Measurements from ENCODE around the gene DYNC1I1. TPM values are rescaled to one million over a fixed set of nuclear protein-coding genes. Genes with fewer than 3 reads are reported as not detected.

DYNC1I1 gene
- total and polyA plus RNA-seq, 2 donors (not counting 1 experiment from before 2014, with no cell fraction given), result 0.17 to 0.30 TPM

- no peaks in the 10 kb centered on the region for H3K4me1 ChIP-seq (ENCODE audit: control insufficient read depth, extremely low read depth, insufficient read depth, low read length)
- H3K4me3 ChIP-seq (replicated peaks in 1 of 4; ENCODE audit: control extremely low read depth in 1 of 4, insufficient read depth in 1 of 4, low read depth in 3 of 4, low read length in 4 of 4), result no peak overlapping the region
- H4K20me1 ChIP-seq (ENCODE audit: control insufficient read depth, extremely low read depth, insufficient read depth, low read length), result no peaks in the 10 kb centered on the region
- no peaks in the 10 kb centered on the region for H3K79me2 ChIP-seq (ENCODE audit: control insufficient read depth, insufficient read depth, low read length)
- H3K36me3 ChIP-seq (ENCODE audit: control insufficient read depth, insufficient read depth, low read length), result no peaks in the 10 kb centered on the region
- H3K27me3 ChIP-seq (ENCODE audit: control insufficient read depth, insufficient read depth, low read length), result no peaks in the 10 kb centered on the region
- H2AFZ ChIP-seq (ENCODE audit: low read length), result no peak overlapping the region
- TF ChIP-seq EZH2 (IDR thresholded peaks at IDR 0.05; ENCODE audit: low read length, missing control alignments) (no peak), CTCF (conservative IDR thresholded peaks at IDR 0.05 in 1 of 2, IDR thresholded peaks at IDR 0.05 in 1 of 2; ENCODE audit: low read depth in 1 of 2, low read length in 2 of 2) (no peak)
- no peak for DNase-seq (ENCODE audit: low read depth in 2 of 2)
- H3K27ac ChIP-seq (ENCODE audit: insufficient read depth, low read length), result no peak overlapping the region
- no peak overlapping the region for H3K9ac ChIP-seq (ENCODE audit: insufficient read depth, low read length)
- no peak overlapping the region for H3K4me2 ChIP-seq (ENCODE audit: extremely low read depth, insufficient read depth, low read length)
- H3K9me3 ChIP-seq (ENCODE audit: control insufficient read depth, insufficient read depth, low read depth, low read length), result no peaks in the 10 kb centered on the region
These were observed 227.1 kb downstream of the DYNC1I1 start for GRCh38 chr7:95999481-95999880.

- Histone ChIP-seq H3K4me1 (ENCODE audit: control insufficient read depth, extremely low read depth, insufficient read depth, low read length) (no peaks in the 10 kb centered on the region), H3K36me3 (ENCODE audit: control insufficient read depth, insufficient read depth, low read length) (no peaks in the 10 kb centered on the region), H3K9ac (ENCODE audit: insufficient read depth, low read length) (no peak overlapping the region), H3K79me2 (ENCODE audit: control insufficient read depth, insufficient read depth, low read length) (no peaks in the 10 kb centered on the region), H3K27ac (ENCODE audit: insufficient read depth, low read length) (no peak overlapping the region), H3K4me2 (ENCODE audit: extremely low read depth, insufficient read depth, low read length) (no peak overlapping the region), H4K20me1 (ENCODE audit: control insufficient read depth, extremely low read depth, insufficient read depth, low read length) (no peaks in the 10 kb centered on the region), H2AFZ (ENCODE audit: low read length) (no peak overlapping the region), H3K9me3 (ENCODE audit: control insufficient read depth, insufficient read depth, low read depth, low read length) (no peaks in the 10 kb centered on the region), H3K27me3 (ENCODE audit: control insufficient read depth, insufficient read depth, low read length) (no peaks in the 10 kb centered on the region), H3K4me3 (replicated peaks in 1 of 4; ENCODE audit: control extremely low read depth in 1 of 4, insufficient read depth in 1 of 4, low read depth in 3 of 4, low read length in 4 of 4) (no peak overlapping the region)
- peak; percentile 5 to 82 for DNase-seq (ENCODE audit: low read depth in 2 of 2)
- TF ChIP-seq EZH2 (IDR thresholded peaks at IDR 0.05; ENCODE audit: low read length, missing control alignments) (no peak), CTCF (conservative IDR thresholded peaks at IDR 0.05 in 1 of 2, IDR thresholded peaks at IDR 0.05 in 1 of 2; ENCODE audit: low read depth in 1 of 2, low read length in 2 of 2) (peak; percentile 42 to 43)
These were observed 232.2 kb downstream of the DYNC1I1 start for GRCh38 chr7:96004578-96004977.

- no peak overlapping the region for H3K27ac ChIP-seq (ENCODE audit: insufficient read depth, low read length)
- H3K4me2 ChIP-seq (ENCODE audit: extremely low read depth, insufficient read depth, low read length), result no peak overlapping the region
- H3K36me3 ChIP-seq (ENCODE audit: control insufficient read depth, insufficient read depth, low read length), result no peaks in the 10 kb centered on the region
- TF ChIP-seq EZH2 (IDR thresholded peaks at IDR 0.05; ENCODE audit: low read length, missing control alignments) (no peak), CTCF (conservative IDR thresholded peaks at IDR 0.05 in 1 of 2, IDR thresholded peaks at IDR 0.05 in 1 of 2; ENCODE audit: low read depth in 1 of 2, low read length in 2 of 2) (no peak)
- no peaks in the 10 kb centered on the region for H3K9me3 ChIP-seq (ENCODE audit: control insufficient read depth, insufficient read depth, low read depth, low read length)
- no peaks in the 10 kb centered on the region for H3K79me2 ChIP-seq (ENCODE audit: control insufficient read depth, insufficient read depth, low read length)
- DNase-seq (ENCODE audit: low read depth in 2 of 2), result no peak
- H4K20me1 ChIP-seq (ENCODE audit: control insufficient read depth, extremely low read depth, insufficient read depth, low read length), result no peaks in the 10 kb centered on the region
- no peak overlapping the region for H2AFZ ChIP-seq (ENCODE audit: low read length)
- no peak overlapping the region for H3K4me3 ChIP-seq (replicated peaks in 1 of 4; ENCODE audit: control extremely low read depth in 1 of 4, insufficient read depth in 1 of 4, low read depth in 3 of 4, low read length in 4 of 4)
- no peak overlapping the region for H3K9ac ChIP-seq (ENCODE audit: insufficient read depth, low read length)
- H3K4me1 ChIP-seq (ENCODE audit: control insufficient read depth, extremely low read depth, insufficient read depth, low read length), result no peaks in the 10 kb centered on the region
- no peaks in the 10 kb centered on the region for H3K27me3 ChIP-seq (ENCODE audit: control insufficient read depth, insufficient read depth, low read length)
These were observed 232.9 kb downstream of the DYNC1I1 start for GRCh38 chr7:96005271-96005670.

All from fibroblast of lung (primary cell).